NCI-H2227 treated with DMSO at 0.1 percent for 48 hours (cell line): ENCODE results near the gene REG3A.

Experiments used
- DNase-seq: peaks from one replicate; lab custom pipeline; 2025; lab: John Stamatoyannopoulos, UW

REG3A gene

DNA sequence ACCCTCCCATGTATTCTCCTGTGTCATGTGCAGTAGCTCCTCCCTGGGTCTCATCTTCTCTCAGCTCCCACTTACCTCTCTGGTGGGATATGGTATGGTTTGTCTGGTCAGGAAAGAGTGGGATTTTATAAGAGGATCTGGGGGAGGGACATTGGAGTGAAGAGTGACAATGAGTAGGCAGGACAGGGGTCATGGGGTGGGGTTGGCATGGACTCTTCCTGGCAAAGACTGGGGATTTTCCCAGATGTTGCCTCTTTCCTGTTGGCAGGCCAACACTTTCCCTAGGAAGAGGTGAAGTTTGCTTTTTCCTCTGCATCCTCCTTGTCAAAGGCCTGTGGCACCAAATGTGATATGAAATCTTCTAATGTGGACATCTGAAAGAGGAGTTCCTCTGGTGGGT, at the start of gene REG3A:
REG3A (minus strand) TSS at position 101 of the 400 bp plus-strand sequence. CDS start 348 bp downstream, outside the sequence.
- DNase-seq: no peak

DNA sequence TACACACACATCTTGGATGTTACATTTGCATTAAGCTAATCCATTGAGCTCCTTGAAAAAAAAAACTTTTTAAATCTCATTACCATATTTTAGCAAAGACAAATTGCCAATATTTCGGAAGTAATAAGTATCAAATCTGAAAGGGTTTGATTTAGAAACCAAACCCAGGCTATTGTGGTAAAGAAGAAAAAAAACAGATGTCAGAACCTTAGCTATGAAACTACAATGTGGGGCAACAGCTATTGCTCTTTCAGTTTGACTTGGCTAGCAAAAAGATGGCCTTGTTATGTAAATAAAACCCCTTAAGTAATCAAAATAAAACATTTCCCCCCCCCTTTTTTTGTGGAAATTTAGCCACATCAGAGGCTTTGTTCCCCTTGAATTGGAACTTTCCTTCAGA, 41.2 kb upstream of the REG3A start:
- DNase-seq: no peak

DNA sequence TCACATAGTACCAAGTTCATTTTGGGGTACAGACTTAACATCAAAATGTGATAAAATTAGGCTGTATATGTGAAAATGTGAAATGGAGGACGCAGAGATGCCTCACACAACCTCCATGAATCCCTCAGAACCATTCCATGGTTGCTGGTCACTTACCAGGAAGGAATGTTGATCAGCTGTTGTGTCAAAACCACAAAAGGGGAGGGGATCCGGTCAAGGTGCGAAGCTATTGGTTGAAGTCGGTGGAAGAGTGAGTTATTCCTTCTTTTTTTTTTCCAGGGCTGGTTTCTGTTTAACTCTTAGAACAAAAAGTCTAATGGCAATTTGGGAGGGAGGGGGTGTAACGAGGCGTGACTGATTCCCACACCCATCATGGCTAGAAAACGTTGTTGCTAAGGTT, 32.3 kb upstream of the REG3A start:
- no peak for DNase-seq

DNA sequence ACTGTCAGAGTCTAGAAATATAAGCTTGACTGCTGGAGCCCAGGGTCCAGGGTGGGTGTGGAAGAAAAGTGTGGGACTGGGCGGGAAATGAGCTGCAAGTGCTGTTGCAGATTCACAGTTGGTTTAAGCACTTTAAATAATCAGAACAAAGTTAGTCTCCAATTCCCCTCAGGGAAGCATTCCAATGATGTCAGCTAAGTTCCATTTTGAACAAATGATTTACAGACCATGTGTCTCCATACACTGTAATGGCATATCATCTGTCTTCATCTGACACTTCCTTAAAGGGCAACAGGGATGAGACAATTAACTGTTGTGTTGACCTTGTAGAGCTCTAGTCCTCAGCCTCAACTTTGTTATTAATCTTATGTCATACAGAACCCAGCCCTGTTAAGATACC, 31.5 kb upstream of the REG3A start:
- no peak for DNase-seq

DNA sequence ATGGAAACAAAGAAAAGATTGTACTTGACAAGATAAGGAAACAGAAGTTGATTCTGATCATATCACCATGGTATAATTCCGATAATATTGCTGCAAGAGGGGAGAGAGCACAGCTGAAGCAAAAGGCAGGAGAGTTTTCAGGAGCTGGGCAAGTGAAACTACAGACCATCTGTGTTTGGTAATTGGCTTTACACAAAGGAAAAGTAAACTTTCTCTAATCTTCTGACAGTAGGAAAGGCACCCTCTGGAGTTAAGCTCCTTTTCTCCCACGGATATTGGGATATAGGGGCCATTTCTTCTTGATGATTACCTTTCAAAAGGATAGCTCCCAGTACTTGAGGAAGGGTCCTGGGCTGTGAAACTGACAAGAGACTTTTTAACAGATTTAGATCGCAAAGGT, 29.9 kb upstream of the REG3A start:
- no peak for DNase-seq

DNA sequence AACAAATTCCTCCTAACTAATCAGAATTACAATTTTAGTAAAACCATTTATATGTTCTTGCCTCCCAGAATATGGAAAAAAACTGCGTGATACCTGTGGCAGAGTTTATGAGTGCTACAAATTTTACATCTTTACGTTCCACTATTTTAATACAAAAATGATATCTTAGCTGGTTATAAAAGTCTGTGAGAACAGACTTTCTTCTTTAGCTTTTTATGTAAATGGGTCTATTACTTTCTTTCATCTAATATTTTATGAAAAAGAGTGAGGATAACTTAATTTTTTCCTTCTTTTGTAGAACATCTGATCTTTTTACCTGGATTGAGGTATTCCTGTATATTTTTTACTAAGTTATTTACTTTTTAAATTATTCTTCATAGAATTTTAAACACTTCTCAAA, 22.1 kb upstream of the REG3A start:
- no peak for DNase-seq

DNA sequence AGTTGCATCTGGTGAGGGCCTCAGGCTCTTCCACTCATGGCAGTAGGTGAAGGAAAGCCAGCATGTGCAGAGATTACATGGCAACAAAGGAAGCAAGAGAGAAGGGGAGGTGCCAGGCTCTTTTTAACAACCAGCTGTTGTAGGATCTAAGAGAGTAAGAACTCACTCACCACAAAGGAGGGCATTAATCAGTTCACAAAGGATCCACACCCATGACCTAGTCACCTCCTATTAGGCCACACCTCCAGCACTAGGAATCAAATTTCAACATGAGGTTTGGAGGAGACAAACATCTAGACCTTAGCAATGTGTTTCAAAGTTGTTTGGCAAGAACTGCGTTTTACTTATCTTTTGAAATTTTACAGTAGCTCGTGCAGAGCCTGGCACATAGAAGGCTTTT, 20.5 kb upstream of the REG3A start:
- DNase-seq: no peak

DNA sequence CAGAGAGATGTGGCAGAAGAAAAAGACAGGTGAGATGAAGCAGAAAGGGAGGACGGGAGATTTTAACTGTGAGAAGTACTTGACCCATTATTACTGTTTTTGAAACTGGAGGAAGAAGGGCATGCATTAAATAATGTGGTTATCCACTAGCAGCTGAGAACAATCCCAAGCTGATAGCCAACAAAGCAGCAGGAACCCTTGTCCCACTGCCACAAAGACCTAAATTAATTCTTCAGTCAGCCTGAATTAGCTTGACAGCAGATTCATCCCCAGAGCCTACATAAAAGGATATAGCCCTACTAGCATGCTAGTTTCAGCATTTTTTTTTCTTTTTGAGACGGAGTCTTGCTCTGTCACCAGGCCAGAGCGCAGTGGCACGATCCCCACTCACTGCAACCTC, 19.5 kb upstream of the REG3A start:
- peak; percentile 98 for DNase-seq

DNA sequence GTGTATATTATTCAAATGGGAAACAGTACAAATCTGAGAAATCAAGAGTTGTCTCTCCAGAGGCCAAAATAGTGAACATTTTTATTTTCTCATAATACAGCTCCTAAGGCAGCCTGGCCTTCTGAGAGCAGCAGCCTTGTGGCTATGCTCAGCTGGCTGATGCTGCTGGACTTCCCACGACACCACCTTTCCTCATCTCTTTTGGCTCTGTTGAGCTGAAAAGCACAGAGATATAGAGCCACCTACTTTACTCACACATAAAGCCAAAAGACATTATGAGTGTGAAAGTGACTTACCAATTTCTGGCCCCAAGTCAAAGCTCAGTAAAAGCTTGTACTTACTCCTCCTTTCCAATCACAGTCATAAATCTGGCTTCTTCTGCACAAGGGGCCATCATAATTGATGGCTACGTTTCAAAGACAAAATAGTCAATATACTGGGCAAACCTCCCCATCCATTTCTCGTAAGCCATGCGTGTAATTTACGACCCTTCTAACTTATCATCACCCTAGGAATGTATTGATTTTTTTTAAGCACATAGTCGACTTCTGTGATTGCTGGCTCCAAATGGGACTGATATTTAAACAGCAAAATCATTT, 18.6 kb upstream of the REG3A start:
- DNase-seq: peak; percentile 98

DNA sequence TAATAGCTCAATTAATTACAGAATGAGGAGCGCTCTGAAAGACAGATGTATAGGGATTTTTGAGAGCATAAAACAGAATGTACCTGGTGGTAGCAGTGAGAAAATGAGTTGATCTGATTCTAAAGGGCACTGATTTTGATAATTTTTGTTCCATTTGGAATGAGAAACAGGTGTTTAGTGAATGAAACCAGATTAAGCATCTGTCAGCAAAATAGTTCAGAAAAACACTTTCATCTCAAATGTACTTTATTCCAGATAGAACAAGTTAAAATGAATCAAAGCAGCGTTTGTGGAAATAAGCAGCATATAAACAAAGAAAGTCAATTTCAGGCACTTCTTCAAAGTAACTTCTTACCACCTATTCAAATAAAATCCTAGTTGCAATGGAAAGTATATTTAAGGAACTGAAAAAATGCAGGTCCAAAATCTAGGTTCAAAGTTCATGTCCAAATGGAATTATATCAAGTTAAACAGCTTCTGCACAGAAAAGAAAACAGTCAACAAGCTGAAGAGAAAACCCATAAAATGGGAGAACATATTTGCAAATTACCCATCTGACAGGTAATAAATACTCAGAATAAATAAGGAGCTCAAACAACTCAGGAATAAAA, 11.9 kb upstream of the REG3A start:
- DNase-seq: no peak

DNA sequence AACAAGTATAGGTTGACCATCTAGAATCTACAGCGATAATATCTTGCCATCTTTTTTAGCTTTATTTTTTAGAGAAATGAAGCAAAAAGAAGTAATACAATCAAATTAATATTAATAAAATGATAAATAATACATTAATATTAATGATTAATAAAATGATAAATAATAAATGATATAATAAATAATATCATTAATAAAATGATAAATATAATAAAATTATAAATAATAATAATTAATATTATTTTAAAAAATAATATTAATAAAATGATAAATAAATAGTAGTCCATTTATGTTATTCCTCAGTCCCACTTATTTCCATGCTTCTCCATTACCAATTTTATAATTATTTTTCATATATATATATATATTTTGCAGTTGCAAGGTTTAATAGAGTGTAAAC, 3.2 kb upstream of the REG3A start:
- DNase-seq: no peak

DNA sequence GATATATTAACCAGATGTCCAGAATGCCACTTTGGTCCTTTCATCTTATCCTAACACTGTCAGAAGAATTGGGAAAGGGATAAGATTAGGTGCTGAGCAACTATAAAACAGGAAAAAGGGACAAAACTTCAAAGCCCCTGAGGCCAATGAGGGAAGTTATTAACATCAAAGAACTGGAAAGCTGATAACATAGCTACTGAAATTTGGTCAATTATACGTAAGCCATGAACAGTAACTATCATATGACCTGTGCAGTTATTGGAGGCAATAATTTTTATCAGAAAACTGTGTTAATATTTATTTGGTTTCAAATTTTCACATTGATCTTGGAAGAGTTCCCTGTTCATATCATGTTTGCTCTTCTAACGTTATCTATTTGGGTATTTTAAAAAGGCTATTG, 2.6 kb upstream of the REG3A start:
- no peak for DNase-seq

DNA sequence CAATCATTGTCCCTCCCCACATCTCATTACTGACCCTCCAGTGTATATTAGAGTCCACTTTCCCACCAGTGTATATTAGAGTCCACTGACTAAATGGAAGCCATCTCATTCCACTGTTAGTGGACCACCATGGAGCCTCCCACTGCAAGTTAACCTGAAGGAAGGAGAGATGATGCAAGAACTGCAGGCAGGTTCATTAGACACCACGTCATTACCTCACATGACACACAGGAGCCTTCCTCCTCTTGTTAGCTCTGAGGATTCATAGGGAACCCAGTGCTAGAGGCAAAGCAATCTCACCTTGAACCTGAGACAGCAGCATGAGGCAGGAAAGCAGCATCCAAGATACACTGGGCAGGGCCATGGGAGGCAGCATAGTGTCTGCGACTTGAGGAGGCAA, 523 bp downstream of the REG3A start:
- no peak for DNase-seq

DNA sequence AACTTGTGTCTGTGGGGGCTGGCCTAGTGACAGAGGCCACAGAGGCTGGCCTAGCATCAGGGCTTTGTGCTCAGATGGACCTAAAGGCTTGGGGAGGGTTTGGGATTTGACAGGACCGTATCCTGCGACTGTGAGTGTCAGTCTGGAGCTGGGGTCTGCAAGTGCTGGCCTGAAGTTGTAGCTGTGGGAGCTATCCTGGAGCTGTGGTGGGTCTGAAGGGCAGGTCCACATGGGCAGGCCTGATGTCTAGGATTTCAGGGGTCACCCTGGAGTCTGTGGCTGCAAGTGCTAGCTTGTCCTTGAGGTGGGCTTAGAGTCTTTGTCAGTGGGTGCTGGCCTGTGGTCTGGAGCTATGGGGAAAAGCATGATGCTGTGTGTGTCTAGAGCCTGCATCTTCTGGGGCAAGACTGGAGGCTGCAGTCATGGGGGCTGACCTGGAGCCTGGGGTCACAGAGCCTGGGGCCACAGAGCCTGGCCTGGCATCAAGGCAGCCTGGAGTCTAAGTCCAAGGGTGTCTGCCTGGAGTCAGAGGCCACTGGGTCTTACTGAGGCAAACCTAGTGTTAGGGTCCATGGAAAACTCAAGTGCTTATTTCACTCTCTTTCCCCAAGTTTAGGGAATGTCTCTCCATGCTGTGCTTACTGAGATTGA, 3.6 kb downstream of the REG3A start:
- no peak for DNase-seq

DNA sequence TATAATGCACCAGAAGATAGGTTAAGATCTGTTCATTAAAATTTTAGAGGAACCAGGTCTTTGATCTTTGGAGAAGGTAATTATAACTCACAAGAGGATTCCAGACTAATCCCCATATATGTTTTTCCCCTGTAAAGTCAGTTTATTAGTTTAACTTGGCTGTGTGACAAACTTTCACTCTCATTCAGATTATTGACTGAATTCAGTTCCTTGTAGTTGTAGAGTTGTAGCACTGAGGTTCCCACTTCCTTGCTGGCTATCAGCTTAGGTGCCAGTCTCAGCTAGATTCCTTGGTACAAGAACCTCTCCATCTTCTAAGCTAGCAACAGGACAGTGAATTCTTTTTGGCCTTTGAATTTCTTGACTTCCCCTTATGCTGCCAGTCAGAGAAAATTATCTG, 20.1 kb downstream of the REG3A start:
- no peak for DNase-seq

DNA sequence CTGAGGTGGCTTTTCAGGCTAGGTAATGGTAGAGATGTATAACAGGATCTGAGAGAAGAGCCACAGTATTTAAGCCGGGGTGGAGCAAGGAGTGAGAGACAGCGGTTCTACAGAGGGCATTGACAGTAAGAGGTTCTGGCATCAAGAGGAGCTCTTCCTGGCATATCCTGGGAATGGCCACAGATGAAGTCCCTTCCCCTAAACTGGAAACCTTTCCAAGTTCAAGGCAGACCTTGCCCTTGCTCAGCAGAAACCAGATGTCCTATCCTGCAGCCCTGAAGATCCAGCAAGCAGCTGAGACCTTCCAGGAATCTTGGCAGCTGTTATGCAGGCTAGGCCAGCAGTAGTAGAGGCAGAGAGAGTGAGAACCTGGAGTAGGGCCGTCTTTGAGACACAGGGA, 21.2 kb downstream of the REG3A start:
- DNase-seq: no peak

DNA sequence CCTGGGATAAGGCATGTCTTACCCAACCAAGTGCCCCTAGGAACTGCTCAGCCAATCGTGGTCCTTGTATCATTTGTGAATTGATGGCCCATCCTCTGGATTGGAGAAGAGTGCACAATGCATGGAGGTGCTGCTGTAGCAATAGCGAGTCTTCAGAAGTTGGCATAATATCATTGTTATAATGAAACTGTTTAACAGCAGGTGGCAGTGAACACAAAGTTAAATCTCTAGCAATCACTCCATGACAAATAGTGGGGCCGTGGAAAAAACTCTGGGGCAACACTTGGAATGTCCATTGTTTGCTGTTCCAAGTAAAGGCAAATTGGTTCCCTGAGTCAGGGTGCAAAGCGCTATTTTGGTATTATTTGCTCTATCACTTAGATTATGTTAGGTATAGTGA, 27.9 kb downstream of the REG3A start:
- DNase-seq: no peak

DNA sequence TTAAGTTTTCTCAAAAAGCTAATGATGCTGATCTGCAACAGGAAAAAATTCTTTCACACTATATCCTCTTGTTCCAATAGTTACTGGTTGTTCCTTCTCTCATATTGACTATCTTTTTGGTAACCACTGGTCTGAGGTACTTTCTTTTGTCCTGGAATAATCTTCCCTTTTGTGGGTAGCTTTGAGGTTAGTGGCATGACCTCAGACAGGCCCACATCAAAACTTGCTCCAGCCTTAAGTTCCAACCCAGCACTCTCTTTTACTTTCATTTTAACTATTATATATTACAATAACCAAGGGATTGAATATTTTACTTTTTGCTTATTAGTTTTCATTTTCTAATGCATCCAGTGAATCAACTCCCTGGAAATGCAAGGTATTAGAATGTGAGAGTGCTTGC, 29.7 kb downstream of the REG3A start:
- DNase-seq: no peak

DNA sequence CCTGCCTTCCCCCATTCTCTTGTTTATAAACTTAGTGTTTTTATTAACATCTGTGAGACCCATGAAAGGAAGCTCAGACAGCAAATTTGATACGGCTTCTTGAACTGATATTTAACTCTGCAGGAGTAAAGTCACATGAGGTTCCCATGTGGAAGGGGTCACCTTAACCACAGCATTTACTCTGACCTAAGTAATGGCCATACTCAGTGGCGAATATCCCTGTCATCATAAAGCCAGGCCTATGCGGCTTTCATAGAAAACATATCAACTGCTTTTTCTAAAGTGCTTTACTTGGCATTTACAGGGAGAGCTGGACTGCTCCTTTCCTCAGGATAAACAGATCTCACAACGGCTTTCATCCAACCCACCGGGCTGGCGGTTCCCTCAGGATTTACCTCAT, 30.3 kb downstream of the REG3A start:
- DNase-seq: peak; percentile 87

DNA sequence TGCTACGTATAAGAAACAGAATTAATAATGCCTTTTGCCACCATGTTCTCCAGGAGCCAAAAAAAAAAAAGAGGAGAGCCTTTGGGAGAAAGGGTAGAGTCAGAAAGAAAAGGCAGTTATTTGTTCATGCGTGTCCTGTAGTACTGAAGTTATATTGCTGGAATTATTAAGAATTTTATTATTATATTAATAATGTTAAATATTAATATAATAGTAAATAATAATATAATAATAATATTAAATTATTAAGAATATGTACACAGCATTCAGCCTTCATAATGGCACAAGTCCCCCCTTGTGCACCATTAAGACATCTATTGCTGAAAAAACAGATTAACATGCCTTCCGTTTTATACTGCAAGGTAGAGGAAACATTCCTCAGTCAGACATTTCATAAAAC, 31.1 kb downstream of the REG3A start:
- no peak for DNase-seq

DNA sequence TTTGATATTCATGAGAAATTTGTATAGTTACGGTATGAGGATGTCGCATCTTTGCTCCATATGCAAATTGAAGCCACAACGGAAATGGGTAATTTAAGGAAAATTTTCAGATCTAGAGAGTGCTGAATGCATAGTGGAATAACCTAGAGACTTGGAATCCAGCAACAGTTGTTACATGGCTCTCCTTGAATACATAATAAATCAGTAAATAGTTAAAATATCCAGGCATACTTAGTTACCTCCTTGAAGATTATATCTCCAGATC, 33.9 kb downstream of the REG3A start:
- no peak for DNase-seq

DNA sequence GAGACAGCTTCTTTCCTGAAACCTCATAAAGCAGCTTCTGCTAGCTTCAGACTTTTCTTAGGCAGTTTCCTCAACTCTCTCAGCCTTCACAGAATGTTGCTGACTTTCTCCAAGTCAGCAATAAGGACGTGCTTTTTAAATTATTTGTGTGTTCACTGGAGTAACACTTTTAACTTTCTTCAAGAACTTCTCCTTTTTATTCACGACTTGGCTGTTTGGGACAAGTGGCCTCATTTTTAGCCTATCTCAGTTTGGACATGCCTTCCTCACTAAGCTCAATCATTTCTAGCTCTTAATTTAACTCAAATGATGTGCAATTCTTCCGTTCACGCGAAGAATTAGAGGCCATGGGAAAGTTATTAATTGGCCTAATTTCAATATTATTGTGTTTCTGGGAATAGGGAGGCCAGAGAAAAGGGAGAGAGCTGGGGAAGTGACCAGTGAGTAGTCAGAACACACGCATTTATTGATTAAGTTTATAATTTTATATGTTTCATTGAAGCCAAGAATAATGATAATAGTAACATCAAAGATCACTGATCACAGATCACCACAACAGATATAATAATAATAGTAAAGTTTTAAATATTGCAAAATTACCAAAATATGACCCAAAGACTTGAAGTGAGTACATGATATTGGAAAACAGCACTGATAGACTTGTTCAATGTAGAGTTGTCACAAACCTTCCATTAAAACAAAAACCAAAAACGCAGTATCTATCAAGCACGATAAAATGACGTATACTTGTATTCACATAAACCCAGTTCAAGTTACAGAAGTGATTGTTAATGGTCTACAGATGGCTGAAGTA, 34.4 kb downstream of the REG3A start:
- no peak for DNase-seq

DNA sequence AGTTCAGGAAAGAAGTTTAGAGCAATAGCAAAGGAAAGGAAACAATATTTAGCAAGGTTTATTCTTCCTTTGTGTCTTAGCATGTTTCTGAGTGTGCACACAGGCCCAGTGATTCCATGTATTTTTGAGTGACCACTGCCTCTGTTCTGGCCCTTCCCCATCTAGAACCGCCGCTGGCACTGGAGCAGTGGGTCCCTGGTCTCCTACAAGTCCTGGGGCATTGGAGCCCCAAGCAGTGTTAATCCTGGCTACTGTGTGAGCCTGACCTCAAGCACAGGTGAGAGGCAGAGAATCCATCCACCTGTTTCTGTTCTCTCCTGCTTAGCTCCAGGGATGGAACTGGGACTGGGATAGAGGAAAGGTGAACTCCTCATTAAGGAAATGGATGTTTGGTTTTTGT, 36.9 kb downstream of the REG3A start:
- DNase-seq: no peak
